Adrenal gland (tissue), 5 donors: Measurements from ENCODE around the gene ZMAT5.

Source experiments
- CTCF ChIP-seq, 6 experiments: fragments of 450-650 bp in 4 of 6; fragments of 200-600 bp in 2 of 6; sonication (generic) in 1 of 6; IDR thresholded peaks; 1 replicate in 5 of 6; 2 replicates in 1 of 6; pipeline versions ENCODE4 v1.5.1 to v1.8.0; 2016 to 2021; ENCODE audit warnings: antibody characterized with exemption in 6 of 6, mild to moderate bottlenecking in 2 of 6, moderate library complexity in 1 of 6
- POLR2A ChIP-seq, 2 donors: fragments of 450-650 bp; IDR thresholded peaks; one replicate each; pipeline ENCODE4 v1.6.1; 2017; ENCODE audit warnings: antibody characterized with exemption in 2 of 2, mild to moderate bottlenecking in 2 of 2, moderate library complexity in 1 of 2
- donor health status: DM: no; HTN: no; CAD: no.

- TF ChIP-seq CTCF (IDR thresholded peaks at IDR 0.05), result no peak
- TF ChIP-seq POLR2A (IDR thresholded peaks at IDR 0.05), result no peak
These were observed 8.7 kb downstream of the ZMAT5 start for GRCh38 chr22:29758068-29758622.
